ENCODE measurements around the gene PDZD7. TPM values are rescaled to one million over a fixed set of nuclear protein-coding genes. Genes with fewer than 3 reads are reported as not detected.
A peak's percentile ranks its signal among the peaks of the same experiment; 100 is the strongest.

PDZD7 gene
- total RNA-seq, 1 donor from 2014 or later: 1.9 TPM

- no peaks in the 10 kb centered on the region for H3K9me3 Mint-ChIP-seq (ENCODE audit: unreplicated experiment)
- H3K4me1 Mint-ChIP-seq (ENCODE audit: unreplicated experiment): peaks cover 26% of the 10 kb centered on the region
- no peak for TF ChIP-seq CTCF (IDR thresholded peaks at IDR 0.05)
- no peak for DNase-seq (ENCODE audit: extremely low spot score, unreplicated experiment)
- peaks cover 13% of the 10 kb centered on the region for H3K36me3 Mint-ChIP-seq (ENCODE audit: unreplicated experiment)
- no peaks in the 10 kb centered on the region for H3K27me3 Mint-ChIP-seq (ENCODE audit: unreplicated experiment)
- H3K27ac Mint-ChIP-seq (ENCODE audit: unreplicated experiment): peak overlapping the region; percentile 89
- H3K4me3 Mint-ChIP-seq (ENCODE audit: unreplicated experiment): peak overlapping the region; percentile 77
These were observed 29.3 kb downstream of the PDZD7 start for GRCh38 chr10:101001659-101002035.

- Mint-ChIP-seq H3K9me3 (ENCODE audit: unreplicated experiment) (no peaks in the 10 kb centered on the region), H3K27me3 (ENCODE audit: unreplicated experiment) (no peaks in the 10 kb centered on the region), H3K4me1 (ENCODE audit: unreplicated experiment) (peaks cover 31% of the 10 kb centered on the region), H3K4me3 (ENCODE audit: unreplicated experiment) (peak overlapping the region; percentile 77), H3K36me3 (ENCODE audit: unreplicated experiment) (peaks cover 13% of the 10 kb centered on the region), H3K27ac (ENCODE audit: unreplicated experiment) (peak overlapping the region; percentile 89)
- TF ChIP-seq CTCF (IDR thresholded peaks at IDR 0.05): no peak
- no peak for DNase-seq (ENCODE audit: extremely low spot score, unreplicated experiment)
These were observed 29.8 kb downstream of the PDZD7 start for GRCh38 chr10:101000915-101001658.

- Mint-ChIP-seq H3K27me3 (ENCODE audit: unreplicated experiment) (no peaks in the 10 kb centered on the region), H3K4me1 (ENCODE audit: unreplicated experiment) (peaks cover 32% of the 10 kb centered on the region), H3K27ac (ENCODE audit: unreplicated experiment) (peak overlapping the region; percentile 89), H3K4me3 (ENCODE audit: unreplicated experiment) (peak overlapping the region; percentile 77), H3K9me3 (ENCODE audit: unreplicated experiment) (no peaks in the 10 kb centered on the region), H3K36me3 (ENCODE audit: unreplicated experiment) (peaks cover 13% of the 10 kb centered on the region)
- no peak for TF ChIP-seq CTCF (IDR thresholded peaks at IDR 0.05)
- no peak for DNase-seq (ENCODE audit: extremely low spot score, unreplicated experiment)
These were observed 30.6 kb downstream of the PDZD7 start for GRCh38 chr10:101000127-101000914.

GRCh38 chr10:100999742-101000126 is 31.2 kb downstream of the PDZD7 start, which contains the start of gene LZTS2:
LZTS2 (plus strand) TSS chr10:100999808; CDS start chr10:101002539, 2,731 bp downstream.
- Mint-ChIP-seq H3K36me3 (ENCODE audit: unreplicated experiment) (peaks cover 10% of the 10 kb centered on the region), H3K4me1 (ENCODE audit: unreplicated experiment) (peaks cover 32% of the 10 kb centered on the region), H3K27ac (ENCODE audit: unreplicated experiment) (peak within 1 kb of the TSS; percentile 99), H3K9me3 (ENCODE audit: unreplicated experiment) (no peaks in the 10 kb centered on the region), H3K27me3 (ENCODE audit: unreplicated experiment) (no peaks in the 10 kb centered on the region), H3K4me3 (ENCODE audit: unreplicated experiment) (peak within 1 kb of the TSS; percentile 82)
- no peak for DNase-seq (ENCODE audit: extremely low spot score, unreplicated experiment)
- TF ChIP-seq CTCF (IDR thresholded peaks at IDR 0.05): no peak

Measured in osteocyte (in vitro differentiated cells).